ENCODE data around the gene GCSH. TPM values are rescaled to one million over a fixed set of nuclear protein-coding genes. Genes with fewer than 3 reads are reported as not detected.

GCSH gene
- total RNA-seq, 1 experiment from 2014 or later, result 36.6 TPM

DNA sequence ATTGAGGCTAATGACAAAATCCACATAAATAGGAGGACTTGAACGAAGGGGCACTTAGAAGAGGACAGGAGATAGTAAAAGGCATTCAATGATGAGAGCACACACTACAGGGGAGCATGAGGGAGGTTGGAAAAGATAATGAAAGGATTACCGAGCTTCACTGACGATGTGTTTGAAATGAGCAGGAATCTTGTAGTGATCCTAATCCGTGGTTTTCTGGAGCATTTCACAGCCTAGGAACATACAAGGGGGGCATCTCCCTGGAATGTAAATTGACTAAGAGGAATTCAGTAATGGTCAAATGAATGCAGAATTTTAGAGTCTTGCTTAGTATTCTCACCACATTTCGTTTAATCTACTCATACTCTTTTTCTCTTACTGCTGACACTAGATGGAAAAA is 55.4 kb downstream of the GCSH start:
- intact Hi-C loops (cut with micrococcal nuclease; ENCODE audit: unreplicated experiment) (no loop called here), in situ Hi-C loops (cut with HindIII; ENCODE audit: low pct_unique_long_range_greater_than_20kb, low sequenced_read_pairs) (no loop called here)
- H3K36me3 ChIP-seq (ENCODE audit: control insufficient read depth, insufficient read depth, low read length), result peaks cover 10% of the 10 kb centered on the region
- DNase-seq (ENCODE audit: low read depth, low spot score) (no peak), ATAC-seq (no peak)
- no TSS peak for BruUV-seq (replicated peaks)
- TF ChIP-seq POLR2AphosphoS5 (IDR thresholded peaks at IDR 0.05; ENCODE audit: low read depth, low read length) (no peak), SIN3A (IDR thresholded peaks at IDR 0.05; ENCODE audit: borderline replicate concordance, insufficient read depth, low read depth, low read length) (no peak), TCF7L2 (IDR thresholded peaks at IDR 0.05; ENCODE audit: low read depth, low read length) (no peak)
- TF ChIP-seq, protein P1, sequence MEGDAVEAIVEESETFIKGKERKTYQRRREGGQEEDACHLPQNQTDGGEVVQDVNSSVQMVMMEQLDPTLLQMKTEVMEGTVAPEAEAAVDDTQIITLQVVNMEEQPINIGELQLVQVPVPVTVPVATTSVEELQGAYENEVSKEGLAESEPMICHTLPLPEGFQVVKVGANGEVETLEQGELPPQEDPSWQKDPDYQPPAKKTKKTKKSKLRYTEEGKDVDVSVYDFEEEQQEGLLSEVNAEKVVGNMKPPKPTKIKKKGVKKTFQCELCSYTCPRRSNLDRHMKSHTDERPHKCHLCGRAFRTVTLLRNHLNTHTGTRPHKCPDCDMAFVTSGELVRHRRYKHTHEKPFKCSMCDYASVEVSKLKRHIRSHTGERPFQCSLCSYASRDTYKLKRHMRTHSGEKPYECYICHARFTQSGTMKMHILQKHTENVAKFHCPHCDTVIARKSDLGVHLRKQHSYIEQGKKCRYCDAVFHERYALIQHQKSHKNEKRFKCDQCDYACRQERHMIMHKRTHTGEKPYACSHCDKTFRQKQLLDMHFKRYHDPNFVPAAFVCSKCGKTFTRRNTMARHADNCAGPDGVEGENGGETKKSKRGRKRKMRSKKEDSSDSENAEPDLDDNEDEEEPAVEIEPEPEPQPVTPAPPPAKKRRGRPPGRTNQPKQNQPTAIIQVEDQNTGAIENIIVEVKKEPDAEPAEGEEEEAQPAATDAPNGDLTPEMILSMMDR (IDR thresholded peaks at IDR 0.05), result no peak
- TF ChIP-seq, protein P2, sequence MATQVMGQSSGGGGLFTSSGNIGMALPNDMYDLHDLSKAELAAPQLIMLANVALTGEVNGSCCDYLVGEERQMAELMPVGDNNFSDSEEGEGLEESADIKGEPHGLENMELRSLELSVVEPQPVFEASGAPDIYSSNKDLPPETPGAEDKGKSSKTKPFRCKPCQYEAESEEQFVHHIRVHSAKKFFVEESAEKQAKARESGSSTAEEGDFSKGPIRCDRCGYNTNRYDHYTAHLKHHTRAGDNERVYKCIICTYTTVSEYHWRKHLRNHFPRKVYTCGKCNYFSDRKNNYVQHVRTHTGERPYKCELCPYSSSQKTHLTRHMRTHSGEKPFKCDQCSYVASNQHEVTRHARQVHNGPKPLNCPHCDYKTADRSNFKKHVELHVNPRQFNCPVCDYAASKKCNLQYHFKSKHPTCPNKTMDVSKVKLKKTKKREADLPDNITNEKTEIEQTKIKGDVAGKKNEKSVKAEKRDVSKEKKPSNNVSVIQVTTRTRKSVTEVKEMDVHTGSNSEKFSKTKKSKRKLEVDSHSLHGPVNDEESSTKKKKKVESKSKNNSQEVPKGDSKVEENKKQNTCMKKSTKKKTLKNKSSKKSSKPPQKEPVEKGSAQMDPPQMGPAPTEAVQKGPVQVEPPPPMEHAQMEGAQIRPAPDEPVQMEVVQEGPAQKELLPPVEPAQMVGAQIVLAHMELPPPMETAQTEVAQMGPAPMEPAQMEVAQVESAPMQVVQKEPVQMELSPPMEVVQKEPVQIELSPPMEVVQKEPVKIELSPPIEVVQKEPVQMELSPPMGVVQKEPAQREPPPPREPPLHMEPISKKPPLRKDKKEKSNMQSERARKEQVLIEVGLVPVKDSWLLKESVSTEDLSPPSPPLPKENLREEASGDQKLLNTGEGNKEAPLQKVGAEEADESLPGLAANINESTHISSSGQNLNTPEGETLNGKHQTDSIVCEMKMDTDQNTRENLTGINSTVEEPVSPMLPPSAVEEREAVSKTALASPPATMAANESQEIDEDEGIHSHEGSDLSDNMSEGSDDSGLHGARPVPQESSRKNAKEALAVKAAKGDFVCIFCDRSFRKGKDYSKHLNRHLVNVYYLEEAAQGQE (IDR thresholded peaks at IDR 0.05; ENCODE audit: insufficient read depth in 1 of 2, low read depth in 2 of 2, low read length in 1 of 2), result no peak
- ChIA-PET CTCF (no interaction called here), POLR2A (no interaction called here)
- H3K27ac ChIP-seq (ENCODE audit: low read length), result no peak overlapping the region
- no peaks in the 10 kb centered on the region for H3K27me3 ChIP-seq (ENCODE audit: control insufficient read depth, insufficient read depth, low read length)
- H3K9me3 ChIP-seq (ENCODE audit: control insufficient read depth, insufficient read depth, low read depth, low read length), result no peaks in the 10 kb centered on the region
- H3K4me3 ChIP-seq (ENCODE audit: low read depth in 2 of 2, low read length in 2 of 2), result no peak overlapping the region
- no peaks in the 10 kb centered on the region; the same call in 1 of the 2 replicates for H3K4me1 ChIP-seq (ENCODE audit: control insufficient read depth, insufficient read depth, low read length)

DNA sequence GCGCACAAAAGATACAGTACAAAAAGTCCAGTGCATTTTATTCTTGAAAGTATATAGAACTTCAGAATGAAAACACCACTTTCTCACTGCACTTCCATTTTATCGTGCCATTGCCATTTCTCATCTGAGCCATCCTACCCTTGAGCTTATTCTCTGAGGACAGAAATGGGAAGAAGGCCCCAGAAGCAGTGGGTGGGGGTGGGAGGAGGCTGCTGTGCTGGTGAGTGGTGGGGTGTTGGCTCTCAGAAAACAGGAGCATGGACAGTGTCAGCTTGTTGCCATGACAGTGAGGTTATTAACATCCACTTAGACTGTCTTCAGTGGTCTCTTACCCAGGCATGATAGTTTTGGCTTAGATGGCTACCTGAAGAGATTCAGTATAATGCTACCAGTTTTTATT is 56.1 kb downstream of the GCSH start:
- ChIA-PET POLR2A (interaction anchor here (0.6 kb wide), 1 partner anchor 52 kb away, joined by 10 read pairs; no protein-coding TSS in a partner anchor), CTCF (no interaction called here)
- no peaks in the 10 kb centered on the region; the same call in 1 of the 2 replicates for H3K4me1 ChIP-seq (ENCODE audit: control insufficient read depth, insufficient read depth, low read length)
- TF ChIP-seq SIN3A (IDR thresholded peaks at IDR 0.05; ENCODE audit: borderline replicate concordance, insufficient read depth, low read depth, low read length) (no peak), POLR2AphosphoS5 (IDR thresholded peaks at IDR 0.05; ENCODE audit: low read depth, low read length) (no peak), TCF7L2 (IDR thresholded peaks at IDR 0.05; ENCODE audit: low read depth, low read length) (no peak)
- TF ChIP-seq, protein P2 (IDR thresholded peaks at IDR 0.05; ENCODE audit: insufficient read depth in 1 of 2, low read depth in 2 of 2, low read length in 1 of 2), result no peak
- TF ChIP-seq, protein P1 (IDR thresholded peaks at IDR 0.05), result no peak
- no peak for ATAC-seq
- no peak overlapping the region for H3K4me3 ChIP-seq (ENCODE audit: low read depth in 2 of 2, low read length in 2 of 2)
- in situ Hi-C loops (cut with HindIII; ENCODE audit: low pct_unique_long_range_greater_than_20kb, low sequenced_read_pairs) (no loop called here), intact Hi-C loops (cut with micrococcal nuclease; ENCODE audit: unreplicated experiment) (no loop called here)
- peaks cover 10% of the 10 kb centered on the region for H3K36me3 ChIP-seq (ENCODE audit: control insufficient read depth, insufficient read depth, low read length)
- no peaks in the 10 kb centered on the region for H3K27me3 ChIP-seq (ENCODE audit: control insufficient read depth, insufficient read depth, low read length)
- BruUV-seq (replicated peaks), result no TSS peak
- no peaks in the 10 kb centered on the region for H3K9me3 ChIP-seq (ENCODE audit: control insufficient read depth, insufficient read depth, low read depth, low read length)
- no peak for DNase-seq (ENCODE audit: low read depth, low spot score)
- no peak overlapping the region for H3K27ac ChIP-seq (ENCODE audit: low read length)
